ENCODE results near the gene CREBRF.
"Not testable (repeated sequence)": the region's sequence is repeated elsewhere in the genome, so short reads cannot be mapped to it uniquely, and the experiment has no call there.

Gene CREBRF

GRCh38 chr5:173093606-173094005 lies 37.5 kb downstream of the CREBRF start:
- DNase-seq: no peak

- no peak for DNase-seq
Observed at GRCh38 chr5:173094012-173094661, 38.0 kb downstream of the CREBRF start.

- no peak for DNase-seq
Observed at GRCh38 chr5:173098787-173099186, 42.6 kb downstream of the CREBRF start.

GRCh38 chr5:173099461-173099860 lies 43.3 kb downstream of the CREBRF start:
- no peak for DNase-seq

GRCh38 chr5:173101245-173101644 lies 45.1 kb downstream of the CREBRF start:
- no peak for DNase-seq

GRCh38 chr5:173103411-173103810 lies 47.3 kb downstream of the CREBRF start:
- no peak for DNase-seq

- DNase-seq: no peak
Observed at GRCh38 chr5:173108914-173109313, 52.8 kb downstream of the CREBRF start.

- no peak for DNase-seq
Observed at GRCh38 chr5:173114536-173114935, 58.4 kb downstream of the CREBRF start.

- DNase-seq: no peak
Observed at GRCh38 chr5:173119719-173120118, 63.6 kb downstream of the CREBRF start.

- DNase-seq: no peak
Observed at GRCh38 chr5:173123416-173123815, 67.3 kb downstream of the CREBRF start.

GRCh38 chr5:173132166-173132565 lies 76.0 kb downstream of the CREBRF start:
- DNase-seq: not testable (repeated sequence)

GRCh38 chr5:173138707-173139106 lies 82.6 kb downstream of the CREBRF start:
- DNase-seq: no peak

GRCh38 chr5:173139631-173140030 lies 83.5 kb downstream of the CREBRF start:
- no peak for DNase-seq

- no peak for DNase-seq
Observed at GRCh38 chr5:173140769-173141168, 84.6 kb downstream of the CREBRF start.

- no peak for DNase-seq
Observed at GRCh38 chr5:173143567-173143966, 87.4 kb downstream of the CREBRF start.

GRCh38 chr5:173144200-173145176 lies 88.3 kb downstream of the CREBRF start, which contains the start of gene BNIP1:
TSS of gene BNIP1 (plus strand) at chr5:173144531. CDS start at chr5:173144546, 15 bp downstream.
- DNase-seq: peak; percentile 79

- no peak for DNase-seq
Observed at GRCh38 chr5:173148354-173148753, 92.2 kb downstream of the CREBRF start.

GRCh38 chr5:173152547-173152946 lies 96.4 kb downstream of the CREBRF start:
- no peak for DNase-seq

GRCh38 chr5:173153842-173154241 lies 97.7 kb downstream of the CREBRF start:
- no peak for DNase-seq

GRCh38 chr5:173154619-173155018 lies 98.5 kb downstream of the CREBRF start:
- DNase-seq: not testable (repeated sequence)

- DNase-seq: no peak
Observed at GRCh38 chr5:173155912-173156311, 99.8 kb downstream of the CREBRF start.

- DNase-seq: no peak
Observed at GRCh38 chr5:173158366-173158765, 102.2 kb downstream of the CREBRF start.

- DNase-seq: no peak
Observed at GRCh38 chr5:173159256-173159655, 103.1 kb downstream of the CREBRF start.

GRCh38 chr5:173161148-173161547 lies 105.0 kb downstream of the CREBRF start:
- DNase-seq: no peak
